Natural killer cell (primary cell): ENCODE data around the gene TXNL1. TPM values are rescaled to one million over a fixed set of nuclear protein-coding genes. Genes with fewer than 3 reads are reported as not detected.

Source experiments
- ATAC-seq, 3 donors: fragments of 150-1000 bp in 2 of 3; fragments of 200-7000 bp in 1 of 3; cut with Tn5 transposase; 1 replicate in 1 of 3; 2 replicates in 2 of 3; pipeline ENCODE4 v1.10.0; 2021; ENCODE audit warnings: mild to moderate bottlenecking in 2 of 3, moderate library complexity in 2 of 3
- DNase-seq, 2 donors: peaks; one replicate each; pipeline versions ENCODE4 v3.0.0 to v3.0.0-alpha.2; 2013 to 2021; ENCODE audit warnings: mixed read lengths in 1 of 2
- H3K27ac ChIP-seq: one replicate; pipeline ENCODE4 v1.5.1; 2013; ENCODE audit warnings: mild to moderate bottlenecking, low read length
- H3K27me3 ChIP-seq: one replicate; pipeline ENCODE4 v1.6.1; 2013; ENCODE audit warnings: low read length; ENCODE audit not compliant: control insufficient read depth, insufficient read depth
- H3K36me3 ChIP-seq: one replicate; pipeline ENCODE4 v1.6.1; 2013; ENCODE audit warnings: low read length; ENCODE audit not compliant: control insufficient read depth, insufficient read depth
- H3K4me1 ChIP-seq: one replicate; pipeline ENCODE4 v1.6.1; 2013; ENCODE audit warnings: low read length; ENCODE audit not compliant: control insufficient read depth, insufficient read depth
- H3K4me3 ChIP-seq: one replicate; pipeline ENCODE4 v1.5.1; 2013; ENCODE audit warnings: low read length
- H3K9me3 ChIP-seq: one replicate; pipeline ENCODE4 v1.6.1; 2013; ENCODE audit warnings: low read length; ENCODE audit not compliant: control insufficient read depth, insufficient read depth
- H3K27ac Mint-ChIP-seq, 2 donors: one replicate each; pipeline ENCODE4 v1.8.0; 2022; ENCODE audit warnings: mild to moderate bottlenecking in 2 of 2, mixed read lengths in 2 of 2, moderate library complexity in 1 of 2
- H3K27me3 Mint-ChIP-seq, 2 donors: one replicate each; pipeline ENCODE4 v1.8.0; 2022; ENCODE audit warnings: low read depth in 2 of 2, mixed read lengths in 2 of 2
- H3K36me3 Mint-ChIP-seq: one replicate; pipeline ENCODE4 v1.8.0; 2022; ENCODE audit warnings: mixed read lengths
- H3K4me1 Mint-ChIP-seq, 2 donors: one replicate each; pipeline ENCODE4 v1.8.0; 2022; ENCODE audit warnings: mixed read lengths in 2 of 2
- H3K4me3 Mint-ChIP-seq: one replicate; pipeline ENCODE4 v1.8.0; 2022; ENCODE audit warnings: mild to moderate bottlenecking, moderate library complexity, mixed read lengths
- H3K9me3 Mint-ChIP-seq, 2 donors: one replicate each; pipeline ENCODE4 v1.8.0; 2022; ENCODE audit warnings: mixed read lengths in 2 of 2
- WGBS: methylation state at CpG from one replicate; pipeline ENCODE4 v1.1.7; 2013; ENCODE audit warnings: missing lambda C conversion rate; ENCODE audit not compliant: insufficient coverage; 5-methylcytosine and 5-hydroxymethylcytosine counted together
- intact Hi-C: fragments of 100-400 bp; cut with micrococcal nuclease; formaldehyde crosslinking; loops from one replicate; pipeline ENCODE4 v1.14.2; 2022
- total RNA-seq, 4 donors: library from RNA; stranded (reverse); fragments of 120-200 nt in 1 of 4; gene quantifications; one replicate each; pipeline versions ENCODE4 v1.2.3 to v1.2.4, GENCODE V29; 2013 to 2022
- TF ChIP-seq, protein P1 (sequence below): fragments of 200-600 bp; IDR thresholded peaks from one replicate; pipeline ENCODE4 v1.8.0; 2022; ENCODE audit warnings: antibody characterized with exemption

The TXNL1 gene
- total RNA-seq, 3 donors from 2014 or later (not counting 1 experiment from before 2014, with no cell fraction given), result 43.2 to 44.8 (median 44.0) TPM

DNA sequence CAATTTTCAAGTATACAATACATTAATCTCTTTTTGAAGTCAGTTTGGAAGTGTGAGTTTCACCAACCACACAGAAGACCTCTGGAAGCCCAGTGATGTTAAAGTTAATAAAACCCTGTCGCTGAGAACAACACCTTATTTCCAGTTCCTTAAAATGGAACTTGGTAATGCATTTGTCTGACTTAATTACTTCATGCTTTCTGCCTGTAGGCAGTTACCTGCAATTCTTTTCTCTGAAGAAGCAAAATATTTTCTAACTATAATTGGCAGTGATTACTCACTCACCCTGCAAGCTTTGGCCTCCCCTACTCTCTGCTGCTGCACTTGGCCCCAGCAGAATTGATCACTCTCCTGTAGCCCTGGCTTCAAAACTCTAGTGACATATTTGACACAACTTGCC, 81.5 kb downstream of the TXNL1 start:
- Histone ChIP-seq H3K4me3 (no peak overlapping the region), H3K27ac (no peak overlapping the region), H3K27me3 (no peaks in the 10 kb centered on the region), H3K9me3 (no peaks in the 10 kb centered on the region), H3K36me3 (no peaks in the 10 kb centered on the region), H3K4me1 (no peaks in the 10 kb centered on the region)
- ATAC-seq (no peak), DNase-seq (no peak)
- Mint-ChIP-seq H3K36me3 (no peaks in the 10 kb centered on the region), H3K9me3 (no peaks in the 10 kb centered on the region), H3K4me1 (no peaks in the 10 kb centered on the region), H3K27me3 (peaks cover 6 to 27% of the 10 kb centered on the region in 2 donors), H3K27ac (no peak overlapping the region), H3K4me3 (no peak overlapping the region)
- WGBS, result 100% methylated on average over 1 of the region's 1 CpG
- TF ChIP-seq, protein P1, sequence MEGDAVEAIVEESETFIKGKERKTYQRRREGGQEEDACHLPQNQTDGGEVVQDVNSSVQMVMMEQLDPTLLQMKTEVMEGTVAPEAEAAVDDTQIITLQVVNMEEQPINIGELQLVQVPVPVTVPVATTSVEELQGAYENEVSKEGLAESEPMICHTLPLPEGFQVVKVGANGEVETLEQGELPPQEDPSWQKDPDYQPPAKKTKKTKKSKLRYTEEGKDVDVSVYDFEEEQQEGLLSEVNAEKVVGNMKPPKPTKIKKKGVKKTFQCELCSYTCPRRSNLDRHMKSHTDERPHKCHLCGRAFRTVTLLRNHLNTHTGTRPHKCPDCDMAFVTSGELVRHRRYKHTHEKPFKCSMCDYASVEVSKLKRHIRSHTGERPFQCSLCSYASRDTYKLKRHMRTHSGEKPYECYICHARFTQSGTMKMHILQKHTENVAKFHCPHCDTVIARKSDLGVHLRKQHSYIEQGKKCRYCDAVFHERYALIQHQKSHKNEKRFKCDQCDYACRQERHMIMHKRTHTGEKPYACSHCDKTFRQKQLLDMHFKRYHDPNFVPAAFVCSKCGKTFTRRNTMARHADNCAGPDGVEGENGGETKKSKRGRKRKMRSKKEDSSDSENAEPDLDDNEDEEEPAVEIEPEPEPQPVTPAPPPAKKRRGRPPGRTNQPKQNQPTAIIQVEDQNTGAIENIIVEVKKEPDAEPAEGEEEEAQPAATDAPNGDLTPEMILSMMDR, result no peak
- intact Hi-C loops, result no loop called here

DNA sequence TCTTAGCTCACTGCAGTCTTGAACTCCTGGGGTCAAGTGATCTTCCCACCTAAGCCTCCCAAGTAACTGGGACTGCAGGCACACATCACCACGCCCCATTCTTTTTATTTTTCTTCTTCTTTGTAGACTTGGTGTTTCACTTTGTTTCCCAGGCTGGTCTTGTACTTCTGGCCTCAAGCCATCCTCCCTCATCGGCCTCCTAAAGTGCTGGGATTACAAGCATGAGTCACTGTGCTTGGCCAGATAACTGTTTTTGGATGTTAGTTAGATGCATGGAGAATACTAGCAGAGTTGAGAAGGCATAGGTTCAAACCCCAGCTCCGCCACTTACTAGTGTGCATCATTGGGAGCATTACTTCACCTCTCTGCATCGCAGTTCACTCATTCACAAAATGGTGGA, 88.3 kb downstream of the TXNL1 start:
- no peaks in the 10 kb centered on the region for H3K27me3 ChIP-seq
- intact Hi-C loops, result no loop called here
- no peak overlapping the region for H3K27ac Mint-ChIP-seq

More for the DNA sequence above, 88.3 kb downstream of the TXNL1 start:
- Mint-ChIP-seq H3K36me3 (no peaks in the 10 kb centered on the region), H3K9me3 (no peaks in the 10 kb centered on the region), H3K4me3 (no peak overlapping the region), H3K27me3 (peaks cover 3 to 7% of the 10 kb centered on the region in 2 donors), H3K4me1 (no peaks in the 10 kb centered on the region)
- Histone ChIP-seq H3K4me3 (no peak overlapping the region), H3K9me3 (no peaks in the 10 kb centered on the region), H3K27ac (no peak overlapping the region), H3K4me1 (no peaks in the 10 kb centered on the region), H3K36me3 (no peaks in the 10 kb centered on the region)
- TF ChIP-seq, protein P1, result no peak
- 91% methylated on average over 4 of the region's 4 CpGs for WGBS
- ATAC-seq (no peak), DNase-seq (no peak)

Other genes starting within 250 kb of the TXNL1 start
- 100 to 1,000 TPM in 1 of 3 donors, 10 to 100 TPM in 2; 71.1 to 103 (median 77.3) TPM for gene WDR7, start 12.8 kb upstream of the TXNL1 start, total RNA-seq